Liver (tissue), 9 donors: ENCODE results near the gene SEMA3E. TPM values are rescaled to one million over a fixed set of nuclear protein-coding genes. Genes with fewer than 3 reads are reported as not detected.

Source experiments
- DNase-seq: peaks from one replicate; pipeline ENCODE4 v3.0.0-alpha.2; 2017; ENCODE audit warnings: low spot score
- H3K27ac ChIP-seq, 2 donors: one replicate each; pipeline ENCODE4 v1.7.0; 2013; ENCODE audit warnings: inconsistent platforms in 2 of 2, low read length in 2 of 2, control low read depth in 1 of 2, low read depth in 1 of 2, mild to moderate bottlenecking in 1 of 2
- H3K27me3 ChIP-seq, 4 donors: one replicate each; pipeline versions ENCODE4 v1.6.1 to v1.7.0; 2013; ENCODE audit warnings: low read length in 3 of 4, inconsistent platforms in 1 of 4, mild to moderate bottlenecking in 1 of 4, moderate library complexity in 1 of 4; ENCODE audit not compliant: control insufficient read depth in 4 of 4, insufficient read depth in 4 of 4
- H3K36me3 ChIP-seq, 4 donors: one replicate each; pipeline versions ENCODE4 v1.6.1 to v1.7.0; 2013; ENCODE audit warnings: low read length in 3 of 4, mild to moderate bottlenecking in 3 of 4, low read depth in 1 of 4, moderate library complexity in 1 of 4; ENCODE audit not compliant: control insufficient read depth in 4 of 4, insufficient read depth in 3 of 4
- H3K4me1 ChIP-seq, 4 donors: one replicate each; pipeline versions ENCODE4 v1.6.1 to v1.7.0; 2013; ENCODE audit warnings: low read length in 3 of 4, mild to moderate bottlenecking in 3 of 4, moderate library complexity in 1 of 4; ENCODE audit not compliant: control insufficient read depth in 4 of 4, insufficient read depth in 4 of 4
- H3K4me3 ChIP-seq, 3 donors: one replicate each; pipeline versions ENCODE4 v1.6.1 to v1.7.0; 2013; ENCODE audit warnings: low read length in 3 of 3, control low read depth in 1 of 3, low read depth in 1 of 3, mild to moderate bottlenecking in 1 of 3
- H3K9ac ChIP-seq, 2 donors: one replicate each; pipeline ENCODE4 v1.7.0; 2013; ENCODE audit warnings: low read length in 2 of 2, mild to moderate bottlenecking in 2 of 2, moderate library complexity in 2 of 2, control low read depth in 1 of 2, low read depth in 1 of 2
- H3K9me3 ChIP-seq, 4 donors: one replicate each; pipeline versions ENCODE4 v1.6.1 to v1.7.0; 2013; ENCODE audit warnings: low read length in 3 of 4; ENCODE audit not compliant: control insufficient read depth in 4 of 4
- EGR1 ChIP-seq, 2 donors: IDR thresholded peaks; 2 replicates each; pipeline ENCODE4 v1.6.1; 2016 to 2018; ENCODE audit warnings: antibody characterized with exemption in 2 of 2, low read depth in 2 of 2
- FOXA1 ChIP-seq: IDR thresholded peaks from 2 replicates; pipeline ENCODE4 v1.6.1; 2016; ENCODE audit warnings: antibody characterized with exemption
- FOXA2 ChIP-seq: IDR thresholded peaks from 2 replicates; pipeline ENCODE4 v1.6.1; 2016; ENCODE audit warnings: antibody characterized with exemption
- GABPA ChIP-seq, 2 donors: IDR thresholded peaks in 1 of 2; conservative IDR thresholded peaks in 1 of 2; 2 replicates each; pipeline ENCODE4 v1.6.1; 2016; ENCODE audit warnings: antibody characterized with exemption in 2 of 2, mild to moderate bottlenecking in 1 of 2, moderate library complexity in 1 of 2
- HNF4G ChIP-seq: IDR thresholded peaks from 2 replicates; pipeline ENCODE4 v1.6.1; 2016; ENCODE audit warnings: antibody characterized with exemption
- JUND ChIP-seq, 2 donors: IDR thresholded peaks; 2 replicates each; pipeline ENCODE4 v1.6.1; 2016; ENCODE audit warnings: antibody characterized with exemption in 2 of 2
- NR2F2 ChIP-seq: IDR thresholded peaks from 2 replicates; pipeline ENCODE4 v1.6.1; 2016; ENCODE audit warnings: antibody characterized with exemption
- RAD21 ChIP-seq, 2 donors: IDR thresholded peaks; 2 replicates each; pipeline ENCODE4 v1.6.1; 2016; ENCODE audit warnings: antibody characterized with exemption in 2 of 2, mild to moderate bottlenecking in 2 of 2
- REST ChIP-seq: IDR thresholded peaks from 2 replicates; pipeline ENCODE4 v1.6.1; 2016; ENCODE audit warnings: antibody characterized with exemption, mild to moderate bottlenecking
- TAF1 ChIP-seq: conservative IDR thresholded peaks from 2 replicates; pipeline ENCODE4 v1.6.1; 2016; ENCODE audit warnings: antibody characterized with exemption, mild to moderate bottlenecking
- WGBS: extraction: QIAGEN DNeasy Blood & Tissue Kit; methylation state at CpG from one replicate; pipeline ENCODE4 v1.1.7; 2013; 5-methylcytosine and 5-hydroxymethylcytosine counted together
- polyA plus RNA-seq, 2 donors: library from polyadenylated mRNA; stranded (reverse) in 1 of 2; unstranded in 1 of 2; fragments of 200-250 nt in 1 of 2; fragments of >200 nt in 1 of 2; fragmentation: Nextera tagmentation in 1 of 2; extraction: Ambion mirVana in 1 of 2; gene quantifications; one replicate each; pipeline versions ENCODE4 v1.2.1 to v1.2.3, GENCODE V29; 2013 to 2015
- total RNA-seq, 2 donors: library from RNA; depleted of rRNA; stranded (reverse); fragments of >200 nt; gene quantifications; one replicate each; pipeline ENCODE4 v1.2.3, GENCODE V29; 2014
- TF ChIP-seq, protein P1 (sequence below): IDR thresholded peaks from 2 replicates; pipeline ENCODE4 v1.6.1; 2016; ENCODE audit warnings: antibody characterized with exemption
- donor health status: healthy.
- donor health status: healthy.
- donor health status: healthy.
- donor health status: healthy.
- donor health status: healthy.

The SEMA3E gene
- total and polyA plus RNA-seq, 4 donors: 0.20 to 1.2 (median 0.59) TPM; not detected in 1

- H3K27ac ChIP-seq: no peak overlapping the region
- no peak for DNase-seq
These were observed 199.2 kb downstream of the SEMA3E start for GRCh38 chr7:83449781-83450180.

GRCh38 chr7:83447681-83448080 lies 201.3 kb downstream of the SEMA3E start:
- no peak overlapping the region for H3K9ac ChIP-seq
- H3K9me3 ChIP-seq: no peaks in the 10 kb centered on the region
- no peak overlapping the region for H3K27ac ChIP-seq
- H3K36me3 ChIP-seq: no peaks in the 10 kb centered on the region
- H3K4me1 ChIP-seq: no peaks in the 10 kb centered on the region
- H3K4me3 ChIP-seq: no peak overlapping the region
- H3K27me3 ChIP-seq: peaks cover 0 to 3% (median 0%) of the 10 kb centered on the region in 4 donors
- DNase-seq: no peak
- TF ChIP-seq HNF4G (no peak), TAF1 (no peak), JUND (IDR thresholded peaks at IDR 0.05) (no peak)
- TF ChIP-seq, protein P1, sequence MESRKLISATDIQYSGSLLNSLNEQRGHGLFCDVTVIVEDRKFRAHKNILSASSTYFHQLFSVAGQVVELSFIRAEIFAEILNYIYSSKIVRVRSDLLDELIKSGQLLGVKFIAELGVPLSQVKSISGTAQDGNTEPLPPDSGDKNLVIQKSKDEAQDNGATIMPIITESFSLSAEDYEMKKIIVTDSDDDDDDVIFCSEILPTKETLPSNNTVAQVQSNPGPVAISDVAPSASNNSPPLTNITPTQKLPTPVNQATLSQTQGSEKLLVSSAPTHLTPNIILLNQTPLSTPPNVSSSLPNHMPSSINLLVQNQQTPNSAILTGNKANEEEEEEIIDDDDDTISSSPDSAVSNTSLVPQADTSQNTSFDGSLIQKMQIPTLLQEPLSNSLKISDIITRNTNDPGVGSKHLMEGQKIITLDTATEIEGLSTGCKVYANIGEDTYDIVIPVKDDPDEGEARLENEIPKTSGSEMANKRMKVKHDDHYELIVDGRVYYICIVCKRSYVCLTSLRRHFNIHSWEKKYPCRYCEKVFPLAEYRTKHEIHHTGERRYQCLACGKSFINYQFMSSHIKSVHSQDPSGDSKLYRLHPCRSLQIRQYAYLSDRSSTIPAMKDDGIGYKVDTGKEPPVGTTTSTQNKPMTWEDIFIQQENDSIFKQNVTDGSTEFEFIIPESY: no peak
- 83% methylated on average over 2 of the region's 2 CpGs for WGBS

More at GRCh38 chr7:83449781-83450180, 199.2 kb downstream of the SEMA3E start:
- Histone ChIP-seq H3K4me1 (no peaks in the 10 kb centered on the region), H3K9ac (no peak overlapping the region), H3K36me3 (no peaks in the 10 kb centered on the region), H3K9me3 (no peaks in the 10 kb centered on the region), H3K27me3 (peaks cover 0 to 3% (median 0%) of the 10 kb centered on the region in 4 donors), H3K4me3 (no peak overlapping the region)
- TF ChIP-seq GABPA (IDR thresholded peaks at IDR 0.05 in 1 of 2, conservative IDR thresholded peaks at IDR 0.05 in 1 of 2): no peak

DNA sequence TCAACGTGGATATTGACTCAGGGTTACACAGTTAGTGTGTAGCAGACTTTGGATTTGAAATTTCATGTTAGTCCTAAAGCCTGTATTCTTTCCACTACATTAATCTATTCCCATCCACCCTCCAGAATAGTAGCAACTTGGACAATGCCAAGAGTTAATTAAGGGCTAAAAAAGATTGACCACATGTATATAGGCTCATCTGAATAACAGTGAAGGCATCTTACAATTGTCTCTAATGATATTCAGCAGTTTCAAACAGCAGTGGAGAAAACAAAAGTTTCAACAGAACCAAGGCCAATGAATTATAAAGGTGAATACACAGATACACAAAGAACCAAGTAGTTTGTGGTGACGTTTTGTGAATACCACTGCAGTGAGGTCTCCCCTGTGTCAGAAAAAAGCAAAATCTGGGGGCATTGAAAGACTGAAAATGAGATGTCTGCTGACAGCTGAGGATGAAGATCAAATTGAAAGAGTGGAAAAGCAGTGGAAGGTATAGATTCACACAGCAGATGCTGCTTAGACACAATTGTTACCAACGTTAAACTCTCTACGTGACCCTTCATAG lies 202.8 kb downstream of the SEMA3E start:
- 53% methylated on average over 4 of the region's 4 CpGs for WGBS
- H3K27ac ChIP-seq: no peak overlapping the region
- H3K4me1 ChIP-seq: no peaks in the 10 kb centered on the region
- TF ChIP-seq HNF4G: no peak
- TF ChIP-seq FOXA1: no peak
- TF ChIP-seq NR2F2: no peak
- TF ChIP-seq, protein P1: no peak
- TF ChIP-seq REST: no peak
- TF ChIP-seq GABPA (IDR thresholded peaks at IDR 0.05 in 1 of 2, conservative IDR thresholded peaks at IDR 0.05 in 1 of 2): no peak
- no peak for TF ChIP-seq RAD21 (IDR thresholded peaks at IDR 0.05)
- no peak for TF ChIP-seq JUND (IDR thresholded peaks at IDR 0.05)
- TF ChIP-seq EGR1 (IDR thresholded peaks at IDR 0.05; ENCODE audit: low read depth in 2 of 2): no peak
- TF ChIP-seq FOXA2: no peak
- no peak for DNase-seq
- no peak overlapping the region for H3K9ac ChIP-seq
- no peaks in the 10 kb centered on the region for H3K36me3 ChIP-seq
- H3K27me3 ChIP-seq: peaks cover 0 to 3% (median 0%) of the 10 kb centered on the region in 4 donors
- no peak overlapping the region for H3K4me3 ChIP-seq
- H3K9me3 ChIP-seq: no peaks in the 10 kb centered on the region
